A673 (cell line): Measurements from ENCODE around the gene THSD7B. TPM values are rescaled to one million over a fixed set of nuclear protein-coding genes. Genes with fewer than 3 reads are reported as not detected.

ENCODE experiments used
- BruUV-seq: library from RNA; stranded (reverse); fragments of 400-500 nt; replicated peaks from 2 replicates; lab custom pipeline; 2021; lab: Mats Ljungman, UMichigan
- CTCF ChIA-PET: fragments of 300-600 bp; sonication (Branson Sonifier 250); formaldehyde crosslinking; loops from one replicate; lab custom pipeline; 2022; ENCODE audit warnings: antibody characterized with exemption; lab: Charles Lee
- POLR2A ChIA-PET: fragments of 300-600 bp; sonication (Branson Sonifier 250); formaldehyde crosslinking; loops from one replicate; lab custom pipeline; 2022; ENCODE audit warnings: antibody characterized with exemption; ENCODE audit not compliant: low non-redundant PET; lab: Charles Lee
- DNase-seq: peaks from one replicate; pipeline ENCODE4 v3.0.0-alpha.2; 2015; ENCODE audit warnings: low spot score
- H3K27ac ChIP-seq: fragments of 200-600 bp; sonication (generic); 2 replicates; pipeline ENCODE4 v1.5.1; 2016; ENCODE audit warnings: mixed run types, low read depth, mild to moderate bottlenecking, mixed read lengths, antibody characterized with exemption, low read length; ENCODE audit not compliant: poor library complexity, severe bottlenecking
- H3K27me3 ChIP-seq: fragments of 200-600 bp; sonication (generic); replicated peaks from 2 replicates; pipeline ENCODE4 v1.6.1; 2017; ENCODE audit warnings: mixed run types, low read depth, mild to moderate bottlenecking, mixed read lengths, antibody characterized with exemption, low read length; ENCODE audit not compliant: insufficient read depth, poor library complexity
- H3K36me3 ChIP-seq: fragments of 200-600 bp; sonication (generic); 2 replicates; pipeline ENCODE4 v1.6.1; 2016; ENCODE audit warnings: mixed run types, mild to moderate bottlenecking, mixed read lengths, antibody characterized with exemption, low read length; ENCODE audit not compliant: insufficient read depth, poor library complexity, severe bottlenecking
- H3K4me1 ChIP-seq: fragments of 200-600 bp; sonication (generic); 2 replicates; pipeline ENCODE4 v1.6.1; 2017; ENCODE audit warnings: mixed run types, mild to moderate bottlenecking, mixed read lengths, antibody characterized with exemption, low read length; ENCODE audit not compliant: insufficient read depth, poor library complexity, severe bottlenecking
- H3K4me3 ChIP-seq: fragments of 200-600 bp; sonication (generic); 2 replicates; pipeline ENCODE4 v1.5.1; 2016; ENCODE audit warnings: low read depth, mixed run types, mild to moderate bottlenecking, mixed read lengths, low read length; ENCODE audit not compliant: poor library complexity, severe bottlenecking
- H3K9me3 ChIP-seq: fragments of 200-600 bp; sonication (generic); 2 replicates; pipeline ENCODE4 v1.6.1; 2016; ENCODE audit warnings: mixed run types, low read depth, mild to moderate bottlenecking, mixed read lengths, antibody characterized with exemption, low read length; ENCODE audit not compliant: poor library complexity, severe bottlenecking
- CTCF ChIP-seq: fragments of 300-800, 200-600 bp; sonication (generic); conservative IDR thresholded peaks from 2 replicates; pipeline ENCODE4 v1.5.1; 2017; ENCODE audit warnings: low read depth, mild to moderate bottlenecking, antibody characterized with exemption, low read length, moderate library complexity, mixed read lengths
- EZH2 ChIP-seq: fragments of 200-600 bp; sonication (generic); IDR thresholded peaks from 2 replicates; pipeline ENCODE4 v1.6.1; 2017; ENCODE audit warnings: borderline replicate concordance, low read depth, mild to moderate bottlenecking, mixed read lengths, antibody characterized with exemption, low read length; ENCODE audit not compliant: poor library complexity, severe bottlenecking
- intact Hi-C: fragments of 100-400 bp; cut with micrococcal nuclease; formaldehyde crosslinking; loops from one replicate; pipeline ENCODE4 v1.10.0; 2022; ENCODE audit not compliant: unreplicated experiment
- total RNA-seq: library from RNA; stranded (reverse); gene quantifications from 2 replicates; pipeline ENCODE4 v1.2.3, GENCODE V29; 2021

Gene THSD7B
- total RNA-seq, 1 experiment from 2014 or later: not detected

GRCh38 chr2:137190411-137191195, 425.3 kb downstream of the THSD7B start:
- Histone ChIP-seq H3K4me1 (no peaks in the 10 kb centered on the region), H3K9me3 (no peaks in the 10 kb centered on the region), H3K4me3 (no peak overlapping the region), H3K27me3 (no peaks in the 10 kb centered on the region), H3K36me3 (no peaks in the 10 kb centered on the region), H3K27ac (no peak overlapping the region)
- intact Hi-C loops: no loop called here
- no peak for DNase-seq
- TF ChIP-seq CTCF (no peak), EZH2 (no peak)
- CTCF ChIA-PET: no interaction called here
- POLR2A ChIA-PET: no interaction called here
- BruUV-seq: no TSS peak

- Histone ChIP-seq H3K9me3 (no peaks in the 10 kb centered on the region), H3K27me3 (no peaks in the 10 kb centered on the region), H3K36me3 (no peaks in the 10 kb centered on the region), H3K4me1 (no peaks in the 10 kb centered on the region), H3K27ac (no peak overlapping the region), H3K4me3 (no peak overlapping the region)
- no peak for DNase-seq
- BruUV-seq: no TSS peak
- POLR2A ChIA-PET: no interaction called here
- TF ChIP-seq CTCF (no peak), EZH2 (no peak)
- CTCF ChIA-PET: no interaction called here
- intact Hi-C loops: no loop called here
Observed at GRCh38 chr2:137192366-137193310, 427.3 kb downstream of the THSD7B start.

- no peak for TF ChIP-seq CTCF
- TF ChIP-seq EZH2: no peak
- CTCF ChIA-PET: no interaction called here
- Histone ChIP-seq H3K36me3 (no peaks in the 10 kb centered on the region), H3K4me1 (no peaks in the 10 kb centered on the region), H3K9me3 (no peaks in the 10 kb centered on the region), H3K4me3 (no peak overlapping the region), H3K27ac (no peak overlapping the region), H3K27me3 (no peaks in the 10 kb centered on the region)
- intact Hi-C loops: no loop called here
- DNase-seq: no peak
- POLR2A ChIA-PET: no interaction called here
- no TSS peak for BruUV-seq
Observed at GRCh38 chr2:137193401-137193800, 428.1 kb downstream of the THSD7B start.
